ENCODE results near the gene DPCD. TPM values are rescaled to one million over a fixed set of nuclear protein-coding genes. Genes with fewer than 3 reads are reported as not detected.

The DPCD gene
- total and polyA plus RNA-seq, 4 donors = 5.1 to 6.9 (median 5.6) TPM

GRCh38 chr10:101629837-101630632, 41.9 kb downstream of the DPCD start:
- H3K27ac ChIP-seq (ENCODE audit: low read depth in 1 of 2, low read length in 2 of 2) = no peak overlapping the region
- no peaks in the 10 kb centered on the region for H3K4me1 ChIP-seq (ENCODE audit: control insufficient read depth in 4 of 4, insufficient read depth in 4 of 4, low read length in 3 of 4)
- H3K9me3 ChIP-seq (ENCODE audit: control insufficient read depth in 4 of 4, low read length in 3 of 4) = no peaks in the 10 kb centered on the region
- H3K4me3 ChIP-seq (ENCODE audit: low read depth in 1 of 3, low read length in 3 of 3) = no peak overlapping the region
- no peak for DNase-seq (ENCODE audit: low spot score)
- peaks cover 0 to 20% (median 1%) of the 10 kb centered on the region in 4 donors for H3K36me3 ChIP-seq (ENCODE audit: control insufficient read depth in 4 of 4, insufficient read depth in 3 of 4, low read depth in 1 of 4, low read length in 3 of 4)
- no peaks in the 10 kb centered on the region for H3K27me3 ChIP-seq (ENCODE audit: control insufficient read depth in 4 of 4, insufficient read depth in 4 of 4, low read length in 3 of 4)
- WGBS = 92% methylated on average over 13 of the region's 13 CpGs
- no peak for TF ChIP-seq GABPA (IDR thresholded peaks at IDR 0.05 in 1 of 2, conservative IDR thresholded peaks at IDR 0.05 in 1 of 2)
- TF ChIP-seq JUND (IDR thresholded peaks at IDR 0.05) = no peak
- no peak for TF ChIP-seq NR2F2 (IDR thresholded peaks at IDR 0.05)
- no peak for TF ChIP-seq FOXA1 (IDR thresholded peaks at IDR 0.05)
- TF ChIP-seq MAX (IDR thresholded peaks at IDR 0.05) = no peak
- TF ChIP-seq ATF3 (IDR thresholded peaks at IDR 0.05) = no peak
- TF ChIP-seq EGR1 (IDR thresholded peaks at IDR 0.05; ENCODE audit: low read depth in 2 of 2) = no peak
- no peak for TF ChIP-seq HNF4A (conservative IDR thresholded peaks at IDR 0.05)
- no peak for TF ChIP-seq RXRA (IDR thresholded peaks at IDR 0.05)
- no peak for TF ChIP-seq HNF4G (IDR thresholded peaks at IDR 0.05)
- no peak for TF ChIP-seq FOXA2 (IDR thresholded peaks at IDR 0.05)
- TF ChIP-seq, protein P1, sequence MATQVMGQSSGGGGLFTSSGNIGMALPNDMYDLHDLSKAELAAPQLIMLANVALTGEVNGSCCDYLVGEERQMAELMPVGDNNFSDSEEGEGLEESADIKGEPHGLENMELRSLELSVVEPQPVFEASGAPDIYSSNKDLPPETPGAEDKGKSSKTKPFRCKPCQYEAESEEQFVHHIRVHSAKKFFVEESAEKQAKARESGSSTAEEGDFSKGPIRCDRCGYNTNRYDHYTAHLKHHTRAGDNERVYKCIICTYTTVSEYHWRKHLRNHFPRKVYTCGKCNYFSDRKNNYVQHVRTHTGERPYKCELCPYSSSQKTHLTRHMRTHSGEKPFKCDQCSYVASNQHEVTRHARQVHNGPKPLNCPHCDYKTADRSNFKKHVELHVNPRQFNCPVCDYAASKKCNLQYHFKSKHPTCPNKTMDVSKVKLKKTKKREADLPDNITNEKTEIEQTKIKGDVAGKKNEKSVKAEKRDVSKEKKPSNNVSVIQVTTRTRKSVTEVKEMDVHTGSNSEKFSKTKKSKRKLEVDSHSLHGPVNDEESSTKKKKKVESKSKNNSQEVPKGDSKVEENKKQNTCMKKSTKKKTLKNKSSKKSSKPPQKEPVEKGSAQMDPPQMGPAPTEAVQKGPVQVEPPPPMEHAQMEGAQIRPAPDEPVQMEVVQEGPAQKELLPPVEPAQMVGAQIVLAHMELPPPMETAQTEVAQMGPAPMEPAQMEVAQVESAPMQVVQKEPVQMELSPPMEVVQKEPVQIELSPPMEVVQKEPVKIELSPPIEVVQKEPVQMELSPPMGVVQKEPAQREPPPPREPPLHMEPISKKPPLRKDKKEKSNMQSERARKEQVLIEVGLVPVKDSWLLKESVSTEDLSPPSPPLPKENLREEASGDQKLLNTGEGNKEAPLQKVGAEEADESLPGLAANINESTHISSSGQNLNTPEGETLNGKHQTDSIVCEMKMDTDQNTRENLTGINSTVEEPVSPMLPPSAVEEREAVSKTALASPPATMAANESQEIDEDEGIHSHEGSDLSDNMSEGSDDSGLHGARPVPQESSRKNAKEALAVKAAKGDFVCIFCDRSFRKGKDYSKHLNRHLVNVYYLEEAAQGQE (IDR thresholded peaks at IDR 0.05) = no peak
- TF ChIP-seq TAF1 (conservative IDR thresholded peaks at IDR 0.05) = no peak
- H3K9ac ChIP-seq (ENCODE audit: low read depth in 1 of 2, low read length in 2 of 2) = no peak overlapping the region

- Histone ChIP-seq H3K36me3 (ENCODE audit: control insufficient read depth in 4 of 4, insufficient read depth in 3 of 4, low read depth in 1 of 4, low read length in 3 of 4) (peaks cover 0 to 16% (median 1%) of the 10 kb centered on the region in 4 donors), H3K9me3 (ENCODE audit: control insufficient read depth in 4 of 4, low read length in 3 of 4) (no peaks in the 10 kb centered on the region), H3K4me3 (ENCODE audit: low read depth in 1 of 3, low read length in 3 of 3) (no peak overlapping the region), H3K27ac (ENCODE audit: low read depth in 1 of 2, low read length in 2 of 2) (no peak overlapping the region), H3K27me3 (ENCODE audit: control insufficient read depth in 4 of 4, insufficient read depth in 4 of 4, low read length in 3 of 4) (no peaks in the 10 kb centered on the region), H3K4me1 (ENCODE audit: control insufficient read depth in 4 of 4, insufficient read depth in 4 of 4, low read length in 3 of 4) (no peaks in the 10 kb centered on the region), H3K9ac (ENCODE audit: low read depth in 1 of 2, low read length in 2 of 2) (no peak overlapping the region)
- DNase-seq (ENCODE audit: low spot score) = no peak
- TF ChIP-seq HNF4G (IDR thresholded peaks at IDR 0.05) (no peak), JUND (IDR thresholded peaks at IDR 0.05) (no peak), FOXA1 (IDR thresholded peaks at IDR 0.05) (no peak), MAX (IDR thresholded peaks at IDR 0.05) (no peak), FOXA2 (IDR thresholded peaks at IDR 0.05) (no peak), TAF1 (conservative IDR thresholded peaks at IDR 0.05) (no peak), RAD21 (IDR thresholded peaks at IDR 0.05) (no peak), EGR1 (IDR thresholded peaks at IDR 0.05; ENCODE audit: low read depth in 2 of 2) (no peak), YY1 (IDR thresholded peaks at IDR 0.05) (no peak)
- TF ChIP-seq, protein P1 (IDR thresholded peaks at IDR 0.05) = no peak
- TF ChIP-seq, protein P2, sequence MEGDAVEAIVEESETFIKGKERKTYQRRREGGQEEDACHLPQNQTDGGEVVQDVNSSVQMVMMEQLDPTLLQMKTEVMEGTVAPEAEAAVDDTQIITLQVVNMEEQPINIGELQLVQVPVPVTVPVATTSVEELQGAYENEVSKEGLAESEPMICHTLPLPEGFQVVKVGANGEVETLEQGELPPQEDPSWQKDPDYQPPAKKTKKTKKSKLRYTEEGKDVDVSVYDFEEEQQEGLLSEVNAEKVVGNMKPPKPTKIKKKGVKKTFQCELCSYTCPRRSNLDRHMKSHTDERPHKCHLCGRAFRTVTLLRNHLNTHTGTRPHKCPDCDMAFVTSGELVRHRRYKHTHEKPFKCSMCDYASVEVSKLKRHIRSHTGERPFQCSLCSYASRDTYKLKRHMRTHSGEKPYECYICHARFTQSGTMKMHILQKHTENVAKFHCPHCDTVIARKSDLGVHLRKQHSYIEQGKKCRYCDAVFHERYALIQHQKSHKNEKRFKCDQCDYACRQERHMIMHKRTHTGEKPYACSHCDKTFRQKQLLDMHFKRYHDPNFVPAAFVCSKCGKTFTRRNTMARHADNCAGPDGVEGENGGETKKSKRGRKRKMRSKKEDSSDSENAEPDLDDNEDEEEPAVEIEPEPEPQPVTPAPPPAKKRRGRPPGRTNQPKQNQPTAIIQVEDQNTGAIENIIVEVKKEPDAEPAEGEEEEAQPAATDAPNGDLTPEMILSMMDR (IDR thresholded peaks at IDR 0.05; ENCODE audit: low read depth, low read length, missing input control) = no peak
- 96% methylated on average over 1 of the region's 1 CpG for WGBS
Observed at GRCh38 chr10:101630633-101630920, 42.5 kb downstream of the DPCD start.

Data from liver (tissue), 9 donors.